ENCODE data around the gene JAG2.

Gene JAG2

GRCh38 chr14:105203057-105203531, 34.5 kb upstream of the JAG2 start:
- DNase-seq = no peak

DNA sequence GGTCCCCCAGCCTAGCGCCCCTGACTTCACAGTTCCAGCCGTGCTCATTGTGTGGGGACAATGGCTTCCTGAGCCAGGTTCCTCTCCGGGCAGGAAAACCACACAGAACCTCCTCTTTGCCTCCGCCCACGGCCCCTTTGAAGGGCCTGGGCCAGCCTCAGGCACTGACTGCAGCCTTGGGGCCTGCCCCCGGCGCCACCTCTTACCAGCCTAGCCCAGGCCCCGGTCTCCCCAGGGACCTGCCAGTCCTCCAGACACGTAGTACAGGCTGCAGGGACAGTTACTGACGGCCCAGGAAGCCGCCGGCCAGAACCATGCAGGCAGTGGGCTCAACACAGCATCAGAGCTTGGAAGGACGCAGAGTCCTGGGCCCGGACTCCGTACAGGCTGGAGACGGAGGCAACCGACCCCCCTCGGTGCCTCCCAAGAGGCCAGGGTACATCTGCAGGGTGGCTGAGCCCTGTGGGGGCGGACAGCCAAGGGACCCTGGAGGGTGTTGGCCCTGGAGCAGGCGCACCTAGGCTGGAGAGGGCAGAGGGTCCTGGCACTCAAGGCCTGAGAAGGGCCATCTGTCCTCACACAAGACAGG, 33.4 kb upstream of the JAG2 start:
- DNase-seq = no peak

GRCh38 chr14:105201156-105201924, 32.8 kb upstream of the JAG2 start:
- no peak for DNase-seq

DNA sequence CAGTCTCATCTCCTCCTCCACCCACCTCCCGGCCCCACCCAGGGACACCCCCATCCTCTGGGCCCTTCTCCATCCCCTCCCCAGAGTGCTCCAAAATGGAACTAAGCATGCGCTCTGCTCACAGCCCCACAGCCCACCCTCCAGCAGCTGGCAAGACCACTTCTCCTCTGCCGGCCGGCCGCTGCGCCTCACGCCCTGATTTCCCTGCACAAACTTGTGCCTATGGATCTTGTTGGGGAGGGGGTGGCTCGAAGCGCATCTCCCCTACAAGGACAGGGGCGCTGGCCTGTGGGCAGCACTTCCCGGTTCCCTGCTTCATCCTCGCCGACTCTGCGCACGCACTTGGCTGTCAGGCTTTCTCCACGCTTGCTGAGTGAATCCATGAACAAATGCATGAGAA, 32.1 kb upstream of the JAG2 start:
- no peak for DNase-seq

- no peak for DNase-seq
Observed at GRCh38 chr14:105200074-105200473, 31.5 kb upstream of the JAG2 start.

DNA sequence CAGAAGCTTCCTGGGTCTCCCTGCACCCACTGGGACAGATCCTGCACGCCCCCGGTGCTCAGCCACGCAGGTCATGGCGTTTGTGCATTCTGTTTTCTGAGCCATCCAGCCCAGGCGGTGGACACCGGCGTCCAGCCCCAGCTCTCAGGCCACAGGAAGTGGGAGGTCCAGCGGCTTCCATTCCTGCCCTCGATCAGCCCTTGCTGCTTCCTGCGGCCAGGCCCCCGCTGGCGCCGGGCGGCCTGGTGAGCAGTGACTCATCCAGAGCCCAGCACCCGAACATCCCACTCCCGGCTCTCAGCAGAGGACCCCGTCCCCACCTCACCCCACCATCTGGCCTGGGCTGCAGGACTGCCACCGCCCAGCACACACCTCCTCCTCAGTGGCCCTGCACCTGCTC, 30.5 kb upstream of the JAG2 start:
- DNase-seq = no peak

DNA sequence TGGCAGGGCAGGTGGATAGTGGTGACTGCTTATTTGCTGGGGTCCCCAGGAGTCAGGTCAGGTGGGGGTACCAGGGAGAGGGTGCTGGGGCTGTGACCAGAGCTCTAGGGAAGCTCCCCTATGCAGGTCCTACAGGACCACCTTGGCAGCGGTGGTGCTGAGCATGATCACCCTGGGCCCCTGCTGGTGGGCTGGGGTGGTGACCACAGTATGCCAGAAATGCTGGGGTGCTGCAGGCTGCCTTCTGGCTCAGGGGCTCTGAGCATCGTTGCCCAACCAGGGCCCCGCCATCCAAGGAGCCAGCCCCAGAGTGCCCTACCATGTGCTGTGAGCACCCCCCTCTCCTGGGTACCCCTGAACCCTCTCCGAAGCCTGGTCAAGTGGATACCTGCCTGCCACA, 30.0 kb upstream of the JAG2 start:
- no peak for DNase-seq

DNA sequence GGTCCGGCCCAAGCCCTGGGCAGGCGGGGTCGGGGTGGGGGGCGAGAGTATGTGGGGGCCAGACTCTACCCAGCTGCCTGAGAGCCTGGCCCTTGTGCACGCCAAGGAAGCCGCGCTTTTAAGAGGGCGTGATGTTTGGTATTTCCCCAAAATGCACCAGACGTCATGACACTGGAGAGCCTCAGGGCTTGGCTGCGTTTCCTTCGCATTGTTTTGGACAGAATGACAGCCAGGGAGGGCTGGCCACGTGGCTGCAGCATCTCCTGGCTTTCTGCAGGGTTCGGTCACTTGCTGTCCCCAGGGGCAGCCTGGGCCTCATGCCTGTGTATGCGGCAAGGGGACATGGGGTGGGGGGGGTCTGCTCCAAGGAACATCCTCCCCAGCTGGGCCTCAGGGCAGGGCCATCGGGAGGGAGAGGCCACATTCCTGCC, 28.6 kb upstream of the JAG2 start:
- no peak for DNase-seq

- no peak for DNase-seq
Observed at GRCh38 chr14:105196265-105196960, 27.8 kb upstream of the JAG2 start.

- DNase-seq = no peak
Observed at GRCh38 chr14:105195522-105196264, 27.1 kb upstream of the JAG2 start.

DNA sequence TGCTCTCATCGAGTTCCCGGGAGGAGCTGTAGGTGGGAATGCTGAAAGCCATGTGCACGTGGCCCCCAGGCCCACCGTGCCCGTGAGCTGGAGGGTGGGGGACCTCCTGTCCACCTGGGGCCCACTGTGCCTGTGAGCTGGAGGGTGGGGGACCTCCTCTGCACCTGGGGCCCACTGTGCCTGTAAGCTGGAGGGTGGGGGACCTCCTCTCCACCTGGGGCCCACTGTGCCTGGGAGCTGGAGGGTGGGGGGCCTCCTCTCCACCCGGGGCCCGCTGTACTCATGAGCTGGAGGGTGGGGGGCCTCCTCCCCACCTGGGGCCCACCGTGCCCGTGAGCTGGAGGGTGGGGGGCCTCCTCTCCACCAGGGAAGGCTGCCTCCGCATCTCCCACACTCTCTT, 26.5 kb upstream of the JAG2 start:
- DNase-seq = no peak

DNA sequence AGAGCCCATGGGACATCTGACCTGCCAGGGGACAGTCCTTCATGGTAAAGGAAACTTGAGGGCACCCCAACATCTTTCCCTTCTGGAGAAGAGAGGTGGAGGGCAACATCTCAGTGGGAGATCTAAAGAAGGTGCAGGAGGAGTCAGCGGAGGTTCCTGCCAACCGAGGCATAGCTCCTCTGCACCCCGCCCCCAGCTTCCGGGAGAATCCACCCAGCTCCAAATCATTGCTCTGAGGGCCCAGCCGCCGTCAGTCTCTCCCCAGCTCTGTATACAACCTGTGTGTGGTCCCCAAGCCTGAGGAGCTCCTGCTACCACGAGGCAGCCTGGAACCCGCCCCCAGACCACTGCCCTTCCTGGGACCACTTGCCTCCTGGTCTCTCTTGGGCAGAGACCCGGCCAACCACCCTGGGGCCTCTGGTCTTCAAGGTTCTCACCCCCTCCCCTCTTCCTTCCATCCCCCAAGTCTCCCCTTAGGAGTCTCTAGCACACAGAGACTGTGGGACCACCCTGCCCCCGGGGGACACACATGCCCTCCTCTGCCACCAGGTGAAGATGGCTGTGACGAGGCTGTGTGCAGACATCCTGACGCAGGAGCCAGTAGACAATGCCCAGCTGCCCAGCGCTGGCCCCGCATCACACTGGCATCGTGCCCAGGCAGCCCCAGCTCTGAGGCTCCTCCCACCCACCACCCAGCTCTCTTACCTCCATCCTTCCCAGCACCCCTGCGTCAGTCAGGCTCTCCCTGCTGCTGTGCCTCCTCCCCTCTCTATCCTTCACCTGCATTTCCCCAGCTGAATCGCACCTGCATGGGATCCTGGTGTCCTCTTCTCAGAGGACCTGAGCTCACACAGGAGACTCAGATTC, 25.6 kb upstream of the JAG2 start:
- DNase-seq = no peak

DNA sequence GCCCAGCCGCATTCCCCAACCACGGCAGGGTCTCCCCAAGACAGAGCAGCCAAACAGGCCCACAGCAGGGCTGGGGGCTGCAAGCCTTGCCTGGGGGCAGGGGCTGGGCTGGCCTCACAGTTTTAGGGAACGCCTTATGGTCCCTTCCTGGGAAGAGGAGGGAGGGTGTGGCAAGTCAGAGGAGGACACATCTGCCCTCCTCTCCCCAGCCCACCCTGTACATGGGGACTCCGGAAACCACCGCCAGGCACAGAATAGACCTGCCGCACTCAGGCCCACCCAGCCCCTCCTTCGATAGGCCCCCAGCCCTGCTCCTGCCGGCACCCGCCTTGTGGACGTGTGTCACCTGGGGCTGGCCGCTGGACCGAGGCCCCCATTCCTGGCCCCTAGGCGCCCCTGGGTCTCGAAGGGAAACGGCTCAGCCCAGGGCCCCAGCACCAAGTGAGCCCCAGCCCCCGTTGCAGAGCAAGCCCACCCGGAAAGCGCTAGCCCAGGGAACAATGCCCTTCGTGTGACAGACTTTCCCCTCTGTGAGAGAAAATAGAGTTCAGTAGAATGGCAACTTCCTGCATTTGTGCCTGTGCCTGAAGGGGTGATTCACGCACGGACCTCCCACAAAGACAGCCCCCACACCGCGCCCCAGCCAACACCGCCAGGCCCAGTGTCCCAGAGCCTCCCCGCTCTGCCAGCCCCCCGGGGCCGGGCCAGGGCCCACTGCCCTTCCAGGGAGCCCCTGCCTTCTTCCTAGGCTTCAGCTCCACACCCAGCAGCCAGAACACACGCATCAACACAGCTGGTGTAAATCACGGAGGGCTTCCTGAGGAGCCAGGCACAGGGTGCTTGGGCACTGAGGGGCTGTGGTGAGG, 24.5 kb upstream of the JAG2 start:
- no peak for DNase-seq

- no peak for DNase-seq
Observed at GRCh38 chr14:105187935-105188524, 19.5 kb upstream of the JAG2 start.

GRCh38 chr14:105187116-105187515, 18.5 kb upstream of the JAG2 start:
- DNase-seq = no peak

- DNase-seq = no peak
Observed at GRCh38 chr14:105185973-105186372, 17.4 kb upstream of the JAG2 start.

- no peak for DNase-seq
Observed at GRCh38 chr14:105185001-105185400, 16.4 kb upstream of the JAG2 start.

DNA sequence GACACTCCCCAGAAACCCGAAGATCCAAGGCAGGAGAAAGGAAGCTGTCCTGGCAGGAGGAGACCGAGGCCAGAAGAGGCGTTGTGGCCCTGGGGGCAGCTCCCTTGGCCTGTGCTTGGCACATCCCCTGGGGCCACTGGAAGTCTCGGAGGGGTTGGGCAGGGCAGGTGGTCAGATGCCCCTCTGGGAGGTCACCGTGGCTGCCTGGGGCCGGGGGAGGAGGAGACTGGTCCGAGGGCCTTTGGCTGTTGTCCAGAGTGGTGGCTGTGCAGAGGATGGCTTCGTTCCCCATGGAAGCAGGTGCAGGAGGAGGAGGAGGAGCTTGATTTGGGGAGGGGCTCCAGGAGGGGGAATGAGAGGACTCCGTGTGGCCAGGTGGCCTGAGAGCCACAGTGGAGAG, 15.9 kb upstream of the JAG2 start:
- DNase-seq = no peak

- DNase-seq = no peak
Observed at GRCh38 chr14:105182296-105183020, 13.9 kb upstream of the JAG2 start.
